GM12875 (cell line): ENCODE results near the gene FRMD4A.

Experiments
- H3K4me3 ChIP-seq: one replicate; pipeline ENCODE4 v1.5.1; 2011; ENCODE audit warnings: low read depth, low read length, control low read depth
- CTCF ChIP-seq: IDR thresholded peaks from 2 replicates; pipeline ENCODE4 v1.5.1; 2011; ENCODE audit warnings: low read depth, mild to moderate bottlenecking, control low read depth, inconsistent platforms, low read length, moderate library complexity, borderline replicate concordance; ENCODE audit not compliant: insufficient read depth

The FRMD4A gene

GRCh38 chr10:13705526-13706174, 625.1 kb downstream of the FRMD4A start:
- no peak for TF ChIP-seq CTCF
- H3K4me3 ChIP-seq, result peak overlapping the region; percentile 88

- peak overlapping the region; percentile 88 for H3K4me3 ChIP-seq
Observed at GRCh38 chr10:13704964-13705363, 625.8 kb downstream of the FRMD4A start.

GRCh38 chr10:13703997-13704536, 626.7 kb downstream of the FRMD4A start:
- TF ChIP-seq CTCF, result no peak
- peak overlapping the region; percentile 88 for H3K4me3 ChIP-seq

More at GRCh38 chr10:13704964-13705363, 625.8 kb downstream of the FRMD4A start:
- no peak for TF ChIP-seq CTCF

DNA sequence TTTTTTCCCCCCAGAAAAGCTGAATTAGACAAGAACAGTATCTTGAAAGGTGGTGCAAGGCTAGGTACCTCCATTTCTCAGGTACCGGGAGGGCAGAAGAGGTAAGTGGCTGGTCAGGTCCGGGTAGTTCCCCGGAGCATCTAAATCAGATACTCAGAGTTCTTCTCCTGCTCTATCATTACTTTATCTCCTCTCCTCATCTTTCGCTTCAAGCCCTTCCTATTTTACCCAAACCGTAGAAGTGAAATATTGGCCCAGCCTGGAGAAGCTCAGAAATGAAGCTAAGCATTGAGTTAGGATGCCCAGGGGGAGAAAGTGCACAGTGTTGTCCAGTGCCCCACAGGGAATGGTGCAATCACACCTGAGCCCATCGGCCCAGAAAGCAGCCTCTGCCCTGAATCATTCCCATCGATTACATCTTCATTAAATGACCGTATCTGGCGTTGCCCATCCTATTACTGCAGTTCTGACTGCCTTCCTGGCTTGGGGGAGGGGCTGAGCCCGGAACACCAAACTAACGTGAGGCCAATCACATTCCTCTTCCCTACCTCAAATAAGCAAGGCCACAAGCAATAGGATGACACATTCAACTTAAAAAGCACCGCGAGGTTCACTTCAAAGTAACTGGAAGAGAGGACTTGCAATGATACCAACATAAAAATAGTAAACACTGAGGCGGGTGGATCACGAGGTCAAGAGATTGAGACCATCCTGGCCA, 627.5 kb downstream of the FRMD4A start:
- H3K4me3 ChIP-seq, result peak overlapping the region; percentile 28
- TF ChIP-seq CTCF, result no peak

GRCh38 chr10:13701157-13701919, 629.4 kb downstream of the FRMD4A start:
- H3K4me3 ChIP-seq, result no peak overlapping the region
- no peak for TF ChIP-seq CTCF

DNA sequence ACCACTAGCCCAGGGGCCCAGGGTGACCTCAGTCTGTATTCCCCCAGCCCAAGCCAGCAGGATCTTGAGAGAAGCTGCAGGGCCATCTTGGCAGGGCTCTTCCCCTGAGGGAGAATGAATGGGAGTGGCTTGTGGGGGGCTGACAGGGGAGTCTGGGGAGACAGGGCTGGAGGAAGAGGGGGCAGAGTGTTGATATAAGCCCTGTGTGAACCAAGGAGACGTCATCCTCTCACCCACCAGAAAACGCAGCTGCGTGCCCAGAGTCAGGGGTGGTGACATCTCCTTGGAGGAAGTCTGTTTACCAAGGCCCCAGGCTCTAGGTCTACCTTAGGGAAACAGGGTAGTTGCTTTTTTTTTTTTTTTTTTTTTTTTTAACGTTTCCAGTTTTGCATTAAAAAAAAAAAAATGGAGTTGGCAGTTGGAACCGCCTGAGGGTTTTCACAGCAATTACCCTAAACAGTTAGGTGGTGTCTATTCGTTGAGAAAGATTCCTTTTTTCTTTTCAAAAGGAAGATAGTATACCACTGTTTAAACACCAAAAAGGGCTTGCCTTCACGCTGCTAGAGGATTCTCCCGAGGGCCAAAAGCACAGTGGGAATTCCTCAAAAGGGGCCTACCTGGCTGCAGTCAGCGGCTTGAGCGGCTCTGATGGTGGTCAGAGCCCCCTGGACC, 630.1 kb downstream of the FRMD4A start:
- H3K4me3 ChIP-seq, result no peak overlapping the region
- TF ChIP-seq CTCF, result no peak
